ENCODE results near the gene PLCH1. TPM values are rescaled to one million over a fixed set of nuclear protein-coding genes. Genes with fewer than 3 reads are reported as not detected.

The PLCH1 gene
- total and polyA plus RNA-seq, 2 of the 8 experiments (the other 6 are each of a cell fraction or from before 2014, with no cell fraction given): 5.8 to 17.2 TPM

DNA sequence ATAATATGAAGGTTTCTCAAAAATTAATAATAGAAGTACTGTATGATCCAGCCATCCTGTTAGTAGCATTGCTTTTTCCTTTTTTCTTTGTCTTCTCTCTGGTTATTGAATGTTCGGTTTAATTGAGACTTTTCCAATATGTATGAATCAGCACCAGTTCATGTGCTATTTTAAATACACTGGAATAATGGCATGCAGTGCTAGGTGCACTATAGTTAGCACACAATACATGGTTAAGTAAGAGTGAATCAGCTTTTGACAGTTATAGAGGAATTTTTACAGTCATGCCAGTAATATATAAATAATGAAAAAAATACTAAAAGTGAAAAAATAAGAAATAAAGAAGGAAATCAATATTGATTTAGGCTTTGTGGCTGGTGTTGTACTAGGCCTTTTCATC is 337.5 kb downstream of the PLCH1 start:
- no peak overlapping the region for H2BK120ac ChIP-seq (replicated peaks; ENCODE audit: low read depth, low read length)
- H2AFZ ChIP-seq (ENCODE audit: low read length): no peak overlapping the region
- no peak overlapping the region for H3K14ac ChIP-seq (ENCODE audit: insufficient read length)
- peaks cover 0 to 7% of the 10 kb centered on the region in 2 experiments; a peak in 1 of 4 replicates for H3K9me3 ChIP-seq (ENCODE audit: insufficient read depth in 2 of 2, low read depth in 1 of 2, low read length in 1 of 2)
- H2BK5ac ChIP-seq (ENCODE audit: low read depth, low read length): no peak overlapping the region
- H3K9ac ChIP-seq (replicated peaks in 1 of 4; ENCODE audit: extremely low read depth in 1 of 4, low read depth in 3 of 4, low read length in 3 of 4): no peak overlapping the region
- H3K18ac ChIP-seq (ENCODE audit: extremely low read depth, low read length): no peak overlapping the region
- H4K5ac ChIP-seq (ENCODE audit: insufficient read length, low read depth, low read length): no peak overlapping the region
- WGBS, 2 experiments (ENCODE audit: extremely low coverage in 1 of 2, insufficient coverage in 1 of 2, insufficient read length in 1 of 2, insufficient replicate concordance in 2 of 2, low coverage in 1 of 2, low lambda C conversion rate in 2 of 2, missing lambda C conversion rate in 1 of 2): 77% methylated on average over 1 of the region's 1 CpG; no CpG with 5 or more reads in 1 of the 2 experiments
- POLR2A ChIA-PET (ENCODE audit: partially characterized antibody): no interaction called here
- H3K4me2 ChIP-seq (ENCODE audit: insufficient read depth in 1 of 2, low read depth in 2 of 2, low read length in 2 of 2): no peak overlapping the region
- no peak overlapping the region for H4K91ac ChIP-seq (replicated peaks; ENCODE audit: insufficient read length, low read length)
- no peak overlapping the region for H3K56ac ChIP-seq (replicated peaks; ENCODE audit: insufficient read length, low read depth, low read length)
- DNase-seq (ENCODE audit: low read depth in 1 of 2, low spot score in 2 of 2) (no peak), FAIRE-seq (no peak)
- no peak overlapping the region for H2BK12ac ChIP-seq (ENCODE audit: low read depth, low read length)
- H3K27me3 ChIP-seq (replicated peaks in 1 of 4; ENCODE audit: control insufficient read depth in 3 of 4, extremely low read depth in 1 of 4, insufficient read depth in 3 of 4, low read length in 3 of 4): no peaks in the 10 kb centered on the region
- no peak overlapping the region for H3K27ac ChIP-seq (ENCODE audit: low read depth, low read length)
- no peak overlapping the region for H2AK5ac ChIP-seq (ENCODE audit: low read depth, low read length)
- H3K79me2 ChIP-seq (ENCODE audit: control insufficient read depth in 1 of 2, insufficient read depth in 2 of 2, low read length in 2 of 2): no peaks in the 10 kb centered on the region
- H2BK15ac ChIP-seq (ENCODE audit: low read length): no peak overlapping the region
- H3K36me3 ChIP-seq (ENCODE audit: control insufficient read depth in 2 of 4, insufficient read depth in 4 of 4, low read length in 3 of 4): no peaks in the 10 kb centered on the region
- no peak overlapping the region for H3K4me3 ChIP-seq (ENCODE audit: extremely low read depth in 1 of 4, insufficient read depth in 2 of 4, low read depth in 3 of 4, low read length in 4 of 4)
- CTCF ChIA-PET (ENCODE audit: partially characterized antibody): interaction anchor here (0.5 to 1.3 kb wide), 2 partner anchors 24 to 191 kb away, joined by 4 to 6 read pairs; no protein-coding TSS in a partner anchor
- H3K23ac ChIP-seq (ENCODE audit: insufficient read length): no peak overlapping the region
- no peak overlapping the region for H3K4ac ChIP-seq (replicated peaks; ENCODE audit: insufficient read length, low read depth, low read length)
- H4K8ac ChIP-seq (ENCODE audit: extremely low read depth, insufficient read depth, low read length): no peak overlapping the region
- no peak overlapping the region for H2BK20ac ChIP-seq (ENCODE audit: low read length)
- H4K20me1 ChIP-seq (replicated peaks in 1 of 2; ENCODE audit: control insufficient read depth in 1 of 2, insufficient read depth in 2 of 2, low read length in 2 of 2): no peaks in the 10 kb centered on the region
- H3K23me2 ChIP-seq (ENCODE audit: low read depth, low read length): no peaks in the 10 kb centered on the region
- TF ChIP-seq TBP (IDR thresholded peaks at IDR 0.05; ENCODE audit: low read depth, low read length) (no peak), SIN3A (conservative IDR thresholded peaks at IDR 0.05 in 1 of 2, IDR thresholded peaks at IDR 0.05 in 1 of 2; ENCODE audit: low read depth in 1 of 2, low read length in 2 of 2) (no peak)
- H3K79me1 ChIP-seq (ENCODE audit: low read depth, low read length): no peaks in the 10 kb centered on the region
- no peaks in the 10 kb centered on the region for H3K4me1 ChIP-seq (replicated peaks in 1 of 4; ENCODE audit: control insufficient read depth in 3 of 4, insufficient read depth in 4 of 4, low read length in 3 of 4)

Data from H1 (cell line).